ENCODE data around the gene HOXD4.

The HOXD4 gene

DNA sequence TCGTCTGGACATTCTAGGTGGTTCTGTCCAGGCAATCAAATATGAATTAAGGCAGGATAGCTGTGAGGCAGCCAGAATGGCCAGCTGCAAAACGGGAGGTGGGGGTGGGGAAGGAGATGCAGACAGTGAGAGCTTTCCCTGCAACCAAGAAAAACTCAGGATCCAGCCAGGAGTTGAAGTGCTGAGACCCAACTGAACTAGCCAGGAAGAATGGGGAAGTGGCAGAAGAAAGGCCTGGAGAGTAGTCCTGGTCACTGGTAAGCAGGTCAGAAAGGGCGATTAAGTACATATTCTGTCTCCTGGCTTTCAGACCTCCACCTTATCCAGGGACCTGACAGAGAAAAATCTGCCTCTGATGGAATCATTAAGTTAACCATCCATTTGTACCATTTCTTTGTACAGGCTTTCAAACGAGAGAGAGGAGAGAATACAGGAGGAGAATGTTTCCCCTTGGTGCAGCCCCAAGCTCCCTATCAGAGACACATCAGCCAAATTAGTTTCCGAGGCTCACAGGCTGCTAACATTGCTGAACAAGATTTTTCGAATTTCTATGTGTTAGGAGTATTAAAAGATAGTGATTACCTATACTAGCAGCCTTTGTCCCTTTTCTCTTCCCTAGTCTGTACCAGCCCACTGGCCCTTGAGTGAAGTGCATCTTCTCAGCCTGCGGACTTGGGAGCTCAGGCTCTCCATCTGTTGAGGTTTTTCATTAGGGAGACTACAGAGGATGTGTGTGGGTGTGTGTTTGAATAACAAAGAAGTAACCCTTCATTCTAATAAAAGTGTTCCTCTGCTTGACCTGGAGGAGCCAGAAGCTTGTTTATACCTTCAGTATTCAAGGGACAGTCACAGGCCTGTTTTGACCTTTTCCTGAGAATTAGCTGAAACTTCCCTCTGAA is 24.6 kb downstream of the HOXD4 start:
- no peak for DNase-seq (ENCODE audit: low read depth)
- no peak for TF ChIP-seq CTCF (conservative IDR thresholded peaks at IDR 0.05; ENCODE audit: low read length)
- no peak overlapping the region for H3K4me3 ChIP-seq (ENCODE audit: low read length)

- no peak for DNase-seq (ENCODE audit: low read depth)
- no peak for TF ChIP-seq CTCF (conservative IDR thresholded peaks at IDR 0.05; ENCODE audit: low read length)
- peak overlapping the region; percentile 58 for H3K4me3 ChIP-seq (ENCODE audit: low read length)
Observed at GRCh38 chr2:176177580-176178037, 26.3 kb downstream of the HOXD4 start.

DNA sequence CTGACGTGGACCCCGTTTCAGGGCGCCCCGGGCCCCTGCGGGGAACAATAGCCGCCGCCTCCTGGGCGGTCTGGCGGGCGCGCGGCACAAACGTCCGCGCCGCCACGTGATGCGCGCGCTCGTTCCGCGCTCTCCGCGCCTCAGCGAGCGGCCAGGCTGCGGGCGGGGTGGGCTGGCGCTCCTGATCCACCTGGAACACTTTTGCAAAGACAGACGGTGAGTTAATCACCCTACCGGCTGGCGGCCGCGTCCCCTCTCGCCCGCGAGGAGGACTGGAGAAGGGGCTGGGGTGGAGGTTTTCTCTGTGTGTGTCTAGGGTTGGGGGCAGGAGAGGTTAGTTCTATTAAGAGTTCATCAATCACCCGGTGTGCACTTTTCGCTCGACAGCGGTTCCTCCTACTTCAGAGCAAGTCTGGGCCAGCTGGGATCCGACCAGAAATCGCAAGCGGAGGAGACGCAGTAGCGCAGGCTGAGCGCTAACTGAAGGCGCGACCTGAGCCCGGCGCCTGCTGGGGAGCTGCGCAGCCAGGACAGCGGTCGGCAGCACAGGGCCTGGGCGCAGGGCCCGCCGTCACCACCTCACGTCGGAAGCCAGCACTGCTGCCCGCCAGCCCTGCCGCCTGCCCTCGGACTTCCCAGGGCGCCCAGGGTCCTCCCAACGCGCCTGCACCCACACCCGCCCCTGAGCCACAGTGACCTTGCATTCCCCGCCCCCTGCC is 26.8 kb downstream of the HOXD4 start:
- DNase-seq (ENCODE audit: low read depth) = peak; percentile 37
- peak overlapping the region; percentile 58 for H3K4me3 ChIP-seq (ENCODE audit: low read length)
- no peak for TF ChIP-seq CTCF (conservative IDR thresholded peaks at IDR 0.05; ENCODE audit: low read length)

DNA sequence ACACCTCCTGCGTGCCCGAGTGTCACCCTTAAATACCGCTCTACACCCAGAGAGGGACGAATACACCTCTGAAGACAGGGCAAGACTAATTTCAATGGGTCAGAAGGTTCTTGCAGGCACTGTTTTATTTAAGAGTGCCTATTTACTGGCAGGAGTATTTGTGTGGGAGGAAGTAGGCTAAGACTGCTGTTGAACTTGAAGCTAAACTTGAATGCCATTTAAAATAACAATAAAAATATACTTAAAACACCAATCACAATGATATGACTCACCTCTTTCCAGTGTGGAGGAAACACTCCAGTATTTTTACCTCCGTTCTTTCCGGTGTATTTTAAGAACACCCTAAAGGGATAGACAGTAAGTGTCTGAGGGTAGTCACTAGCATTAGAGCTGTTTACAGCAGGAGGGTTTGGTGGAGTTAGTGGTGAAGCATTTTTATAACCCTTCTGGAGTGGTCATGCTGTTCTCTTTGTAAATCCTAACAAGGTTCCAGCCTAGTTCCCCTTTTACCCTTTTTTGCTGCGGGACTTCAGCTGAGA is 27.5 kb downstream of the HOXD4 start:
- peak overlapping the region; percentile 58 for H3K4me3 ChIP-seq (ENCODE audit: low read length)

DNA sequence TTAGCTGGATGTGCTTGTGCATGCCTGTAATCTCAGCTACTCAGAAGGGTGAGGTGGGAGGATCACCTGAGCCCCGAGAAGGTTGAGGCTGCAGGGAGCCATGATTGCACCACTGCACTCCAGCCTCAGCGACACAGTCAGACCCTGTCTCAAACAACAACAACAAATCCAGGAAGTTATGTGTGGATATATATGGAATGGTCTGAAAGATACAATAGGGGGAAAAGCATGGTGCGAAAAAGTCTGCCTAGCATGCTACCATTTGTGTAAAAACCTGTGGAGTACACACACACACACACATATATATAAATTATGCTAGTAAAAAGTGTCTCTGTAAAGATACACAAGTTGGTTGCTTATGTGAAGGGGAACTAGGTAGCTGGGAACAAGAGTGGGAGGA is 30.2 kb downstream of the HOXD4 start:
- no peak for TF ChIP-seq CTCF (conservative IDR thresholded peaks at IDR 0.05; ENCODE audit: low read length)
- no peak for DNase-seq (ENCODE audit: low read depth)
- H3K4me3 ChIP-seq (ENCODE audit: low read length) = no peak overlapping the region

More for the DNA sequence above, 27.5 kb downstream of the HOXD4 start:
- no peak for TF ChIP-seq CTCF (conservative IDR thresholded peaks at IDR 0.05; ENCODE audit: low read length)
- no peak for DNase-seq (ENCODE audit: low read depth)

DNA sequence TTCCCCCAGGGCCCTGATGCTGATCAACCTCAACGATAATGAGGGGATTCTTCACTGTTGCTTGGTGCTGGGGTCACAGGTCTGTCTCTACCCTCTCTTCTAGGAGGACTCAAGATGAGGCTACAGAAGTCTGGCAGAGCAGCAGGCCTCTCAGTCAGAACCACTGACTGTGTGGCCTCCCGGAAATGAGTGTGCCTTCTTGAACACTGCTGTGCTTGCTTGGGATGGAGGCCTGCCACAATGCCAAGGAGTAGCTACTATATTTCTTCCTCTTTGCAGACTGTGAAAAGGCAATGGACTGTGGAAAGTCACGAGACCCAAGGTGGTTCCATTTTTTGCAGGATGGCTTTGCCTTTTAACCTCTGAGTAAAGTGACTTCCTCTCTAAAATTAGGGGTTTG is 31.3 kb downstream of the HOXD4 start:
- DNase-seq (ENCODE audit: low read depth) = no peak
- TF ChIP-seq CTCF (conservative IDR thresholded peaks at IDR 0.05; ENCODE audit: low read length) = no peak
- no peak overlapping the region for H3K4me3 ChIP-seq (ENCODE audit: low read length)

All from AG10803 (cell line).